Breast epithelium (tissue), 4 donors: ENCODE results near the gene ALDH1A1. TPM values are rescaled to one million over a fixed set of nuclear protein-coding genes. Genes with fewer than 3 reads are reported as not detected.

Experiments
- DNase-seq, 2 donors: peaks; one replicate each; pipeline ENCODE4 v3.0.0-alpha.2; 2019; ENCODE audit warnings: low spot score in 2 of 2
- H3K27ac ChIP-seq, 2 donors: fragments of 200-600 bp; sonication (generic) in 1 of 2; one replicate each; pipeline ENCODE4 v1.5.1; 2016 to 2019; ENCODE audit warnings: mild to moderate bottlenecking in 1 of 2
- H3K27me3 ChIP-seq, 2 donors: fragments of 200-600 bp; sonication (generic) in 1 of 2; one replicate each; pipeline versions ENCODE4 v1.5.1 to v1.6.0; 2017 to 2019; ENCODE audit warnings: control low read depth in 1 of 2, mild to moderate bottlenecking in 1 of 2
- H3K36me3 ChIP-seq: fragments of 200-600 bp; one replicate; pipeline ENCODE4 v1.5.1; 2019
- H3K4me1 ChIP-seq, 2 donors: fragments of 200-600 bp; sonication (generic); one replicate each; pipeline ENCODE4 v1.5.1; 2016 to 2019; ENCODE audit warnings: control low read depth in 1 of 2
- H3K4me3 ChIP-seq, 3 donors: fragments of 200-600 bp; sonication (generic); 1 replicate in 2 of 3; 2 replicates in 1 of 3; pipeline ENCODE4 v1.5.1; 2016 to 2019; ENCODE audit warnings: mild to moderate bottlenecking in 3 of 3, moderate library complexity in 2 of 3
- H3K9me3 ChIP-seq, 2 donors: fragments of 200-600 bp; sonication (generic) in 1 of 2; one replicate each; pipeline ENCODE4 v1.5.1; 2016 to 2019; ENCODE audit warnings: control low read depth in 1 of 2
- CTCF ChIP-seq, 3 donors: fragments of 450-650 bp; IDR thresholded peaks; one replicate each; pipeline ENCODE4 v1.5.1; 2016 to 2017; ENCODE audit warnings: antibody characterized with exemption in 3 of 3, mild to moderate bottlenecking in 3 of 3, moderate library complexity in 3 of 3
- POLR2A ChIP-seq: fragments of 450-650 bp; IDR thresholded peaks from one replicate; pipeline ENCODE4 v1.6.1; 2016; ENCODE audit warnings: antibody characterized with exemption, mild to moderate bottlenecking, moderate library complexity
- POLR2AphosphoS5 ChIP-seq, 3 donors: sonication (generic); formaldehyde crosslinking; IDR thresholded peaks; one replicate each; pipeline ENCODE4 v1.6.1; 2017; ENCODE audit warnings: antibody characterized with exemption in 3 of 3
- intact Hi-C: fragments of 100-400 bp; cut with DNase I; formaldehyde crosslinking; loops from one replicate; pipeline ENCODE4 v1.15.1; 2023; ENCODE audit warnings: low total_unique reads
- total RNA-seq, 3 donors: library from RNA; depleted of rRNA; stranded (reverse); fragments of >200 nt; gene quantifications; one replicate each; pipeline ENCODE4 v1.1.0, GENCODE V29; 2016

Gene ALDH1A1
- total RNA-seq, 3 donors from 2014 or later: 67.2 to 233 (median 80.1) TPM

GRCh38 chr9:72913382-72914009 is 39.4 kb downstream of the ALDH1A1 start:
- no peaks in the 10 kb centered on the region for H3K9me3 ChIP-seq
- H3K27ac ChIP-seq: peak overlapping the region; percentile 10 to 62
- no peaks in the 10 kb centered on the region for H3K4me1 ChIP-seq
- DNase-seq: no peak
- no peak for TF ChIP-seq POLR2A
- no peak for TF ChIP-seq POLR2AphosphoS5 (IDR thresholded peaks at IDR 0.05)
- no peak for TF ChIP-seq CTCF (IDR thresholded peaks at IDR 0.05)
- no peaks in the 10 kb centered on the region for H3K27me3 ChIP-seq
- H3K36me3 ChIP-seq: no peaks in the 10 kb centered on the region
- no peak overlapping the region for H3K4me3 ChIP-seq
- intact Hi-C loops: no loop called here

- Histone ChIP-seq H3K9me3 (no peaks in the 10 kb centered on the region), H3K36me3 (no peaks in the 10 kb centered on the region), H3K27ac (peak overlapping the region; percentile 48 to 73), H3K4me1 (no peaks in the 10 kb centered on the region), H3K4me3 (peak overlapping the region; percentile 8 to 28 (median 17)), H3K27me3 (no peaks in the 10 kb centered on the region)
- intact Hi-C loops: no loop called here
- TF ChIP-seq CTCF (IDR thresholded peaks at IDR 0.05) (no peak), POLR2A (no peak), POLR2AphosphoS5 (IDR thresholded peaks at IDR 0.05) (no peak)
- DNase-seq: no peak
Measured at GRCh38 chr9:72912476-72913381, 40.1 kb downstream of the ALDH1A1 start.

- H3K4me3 ChIP-seq: no peak overlapping the region
- intact Hi-C loops: no loop called here
Measured at GRCh38 chr9:72911816-72912215, 41.0 kb downstream of the ALDH1A1 start.

GRCh38 chr9:72911247-72911775 is 41.5 kb downstream of the ALDH1A1 start:
- H3K4me1 ChIP-seq: no peaks in the 10 kb centered on the region
- H3K36me3 ChIP-seq: no peaks in the 10 kb centered on the region
- no peaks in the 10 kb centered on the region for H3K9me3 ChIP-seq
- H3K27ac ChIP-seq: no peak overlapping the region
- intact Hi-C loops: no loop called here
- TF ChIP-seq CTCF (IDR thresholded peaks at IDR 0.05) (no peak), POLR2A (no peak), POLR2AphosphoS5 (IDR thresholded peaks at IDR 0.05) (no peak)
- no peak overlapping the region for H3K4me3 ChIP-seq
- no peaks in the 10 kb centered on the region for H3K27me3 ChIP-seq
- DNase-seq: no peak

More at GRCh38 chr9:72911816-72912215, 41.0 kb downstream of the ALDH1A1 start:
- H3K27me3 ChIP-seq: no peaks in the 10 kb centered on the region
- TF ChIP-seq POLR2A: no peak
- no peak for TF ChIP-seq POLR2AphosphoS5 (IDR thresholded peaks at IDR 0.05)
- TF ChIP-seq CTCF (IDR thresholded peaks at IDR 0.05): no peak
- H3K9me3 ChIP-seq: no peaks in the 10 kb centered on the region
- peak overlapping the region in 1 of 2 donors; percentile 73 for H3K27ac ChIP-seq
- H3K4me1 ChIP-seq: no peaks in the 10 kb centered on the region
- no peak for DNase-seq
- no peaks in the 10 kb centered on the region for H3K36me3 ChIP-seq

- no peak for DNase-seq
- intact Hi-C loops: no loop called here
- Histone ChIP-seq H3K27ac (no peak overlapping the region), H3K36me3 (no peaks in the 10 kb centered on the region), H3K4me1 (no peaks in the 10 kb centered on the region), H3K4me3 (no peak overlapping the region), H3K9me3 (no peaks in the 10 kb centered on the region), H3K27me3 (no peaks in the 10 kb centered on the region)
- TF ChIP-seq POLR2AphosphoS5 (IDR thresholded peaks at IDR 0.05) (no peak), CTCF (IDR thresholded peaks at IDR 0.05) (no peak), POLR2A (no peak)
Measured at GRCh38 chr9:72909428-72909827, 43.4 kb downstream of the ALDH1A1 start.
